Esophagus muscularis mucosa (tissue), 4 donors: ENCODE measurements around the gene ELF2. TPM values are rescaled to one million over a fixed set of nuclear protein-coding genes. Genes with fewer than 3 reads are reported as not detected.
"Not testable (repeated sequence)": the region's sequence is repeated elsewhere in the genome, so short reads cannot be mapped to it uniquely, and the experiment has no call there.

ENCODE experiments used
- DNase-seq: peaks from one replicate; pipeline ENCODE4 v3.0.0-alpha.2; 2017; ENCODE audit errors: extremely low spot score
- H3K27ac ChIP-seq, 4 donors: fragments of 200-600 bp; sonication (generic); replicated peaks in 1 of 4; 1 replicate in 3 of 4; 2 replicates in 1 of 4; pipeline ENCODE4 v1.5.1; 2016 to 2019; ENCODE audit warnings: mild to moderate bottlenecking in 1 of 4
- H3K27me3 ChIP-seq, 4 donors: fragments of 200-600 bp; sonication (generic); one replicate each; pipeline versions ENCODE4 v1.5.1 to v1.6.0; 2016 to 2019
- H3K36me3 ChIP-seq, 4 donors: fragments of 200-600 bp; sonication (generic); one replicate each; pipeline ENCODE4 v1.5.1; 2016 to 2019
- H3K4me1 ChIP-seq, 4 donors: fragments of 200-600 bp; sonication (generic); one replicate each; pipeline ENCODE4 v1.5.1; 2016 to 2019
- H3K4me3 ChIP-seq, 4 donors: fragments of 200-600 bp; sonication (generic); 1 replicate in 2 of 4; 2 replicates in 2 of 4; pipeline ENCODE4 v1.5.1; 2016 to 2019; ENCODE audit warnings: mild to moderate bottlenecking in 4 of 4, moderate library complexity in 1 of 4
- H3K9me3 ChIP-seq, 4 donors: fragments of 200-600 bp; sonication (generic); 1 replicate in 3 of 4; 2 replicates in 1 of 4; pipeline ENCODE4 v1.5.1; 2016 to 2019
- EP300 ChIP-seq: sonication (generic); formaldehyde crosslinking; IDR thresholded peaks from one replicate; pipeline ENCODE4 v1.6.1; 2017; ENCODE audit warnings: antibody characterized with exemption
- POLR2A ChIP-seq: fragments of 450-650 bp; IDR thresholded peaks from one replicate; pipeline ENCODE4 v1.6.1; 2017; ENCODE audit warnings: antibody characterized with exemption, moderate library complexity, mild to moderate bottlenecking, low read depth
- POLR2AphosphoS5 ChIP-seq, 2 donors: sonication (generic); formaldehyde crosslinking; IDR thresholded peaks; one replicate each; pipeline ENCODE4 v1.6.1; 2017; ENCODE audit warnings: antibody characterized with exemption in 2 of 2
- WGBS: methylation state at CpG from one replicate; pipeline ENCODE4 v1.1.5; 2018; 5-methylcytosine and 5-hydroxymethylcytosine counted together
- intact Hi-C: fragments of 100-400 bp; cut with DNase I; formaldehyde crosslinking; loops from one replicate; pipeline ENCODE4 v1.15.1; 2023
- total RNA-seq, 4 donors: library from RNA; depleted of rRNA; stranded (reverse); fragments of >200 nt; gene quantifications; one replicate each; pipeline versions ENCODE4 v1.1.0 to v1.2.1, GENCODE V29; 2016
- TF ChIP-seq, protein P1 (sequence below), 3 experiments: fragments of 200-600 bp in 2 of 3; fragments of 450-650 bp in 1 of 3; sonication (generic) in 2 of 3; IDR thresholded peaks; one replicate each; pipeline ENCODE4 v1.5.1; 2017 to 2019; ENCODE audit warnings: antibody characterized with exemption in 3 of 3, mild to moderate bottlenecking in 2 of 3, moderate library complexity in 1 of 3

Gene ELF2
- total RNA-seq, 4 donors from 2014 or later: 52.3 to 68.5 (median 60.7) TPM

DNA sequence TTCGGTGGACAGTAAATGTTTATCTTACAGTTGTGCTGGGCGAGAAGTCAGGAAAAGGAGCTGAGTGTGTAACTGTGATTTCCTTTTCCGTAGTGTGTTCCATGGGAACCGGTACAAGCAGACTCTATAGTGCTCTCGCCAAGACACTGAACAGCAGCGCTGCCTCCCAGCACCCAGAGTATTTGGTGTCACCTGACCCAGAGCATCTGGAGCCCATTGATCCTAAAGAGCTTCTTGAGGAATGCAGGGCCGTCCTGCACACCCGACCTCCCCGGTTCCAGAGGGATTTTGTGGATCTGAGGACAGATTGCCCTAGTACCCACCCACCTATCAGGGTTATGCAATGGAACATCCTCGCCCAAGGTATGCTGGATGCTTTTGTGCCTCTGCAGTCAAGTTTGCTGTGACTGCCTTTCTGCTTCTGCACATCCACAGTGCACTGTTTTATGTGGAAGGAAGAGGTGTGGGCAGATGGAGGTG, 134.0 kb downstream of the ELF2 start:
- H3K9me3 ChIP-seq: no peaks in the 10 kb centered on the region
- peaks cover 4 to 36% (median 30%) of the 10 kb centered on the region in 4 donors for H3K4me1 ChIP-seq
- intact Hi-C loops: no loop called here
- TF ChIP-seq EP300 (no peak), POLR2A (no peak), POLR2AphosphoS5 (IDR thresholded peaks at IDR 0.05) (peak; percentile 60 to 71)
- TF ChIP-seq, protein P1, sequence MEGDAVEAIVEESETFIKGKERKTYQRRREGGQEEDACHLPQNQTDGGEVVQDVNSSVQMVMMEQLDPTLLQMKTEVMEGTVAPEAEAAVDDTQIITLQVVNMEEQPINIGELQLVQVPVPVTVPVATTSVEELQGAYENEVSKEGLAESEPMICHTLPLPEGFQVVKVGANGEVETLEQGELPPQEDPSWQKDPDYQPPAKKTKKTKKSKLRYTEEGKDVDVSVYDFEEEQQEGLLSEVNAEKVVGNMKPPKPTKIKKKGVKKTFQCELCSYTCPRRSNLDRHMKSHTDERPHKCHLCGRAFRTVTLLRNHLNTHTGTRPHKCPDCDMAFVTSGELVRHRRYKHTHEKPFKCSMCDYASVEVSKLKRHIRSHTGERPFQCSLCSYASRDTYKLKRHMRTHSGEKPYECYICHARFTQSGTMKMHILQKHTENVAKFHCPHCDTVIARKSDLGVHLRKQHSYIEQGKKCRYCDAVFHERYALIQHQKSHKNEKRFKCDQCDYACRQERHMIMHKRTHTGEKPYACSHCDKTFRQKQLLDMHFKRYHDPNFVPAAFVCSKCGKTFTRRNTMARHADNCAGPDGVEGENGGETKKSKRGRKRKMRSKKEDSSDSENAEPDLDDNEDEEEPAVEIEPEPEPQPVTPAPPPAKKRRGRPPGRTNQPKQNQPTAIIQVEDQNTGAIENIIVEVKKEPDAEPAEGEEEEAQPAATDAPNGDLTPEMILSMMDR (IDR thresholded peaks at IDR 0.05): no peak
- no peak for DNase-seq
- peak overlapping the region; percentile 60 to 81 (median 70) for H3K27ac ChIP-seq
- H3K4me3 ChIP-seq: peak overlapping the region; percentile 19 to 26 (median 22)
- no peaks in the 10 kb centered on the region for H3K27me3 ChIP-seq
- H3K36me3 ChIP-seq: peaks cover 0 to 25% (median 12%) of the 10 kb centered on the region in 4 donors
- WGBS: 36% methylated on average over 10 of the region's 10 CpGs

- peaks cover 7 to 33% (median 25%) of the 10 kb centered on the region in 4 donors for H3K4me1 ChIP-seq
- no peak for TF ChIP-seq EP300
- H3K36me3 ChIP-seq: peaks cover 0 to 12% (median 6%) of the 10 kb centered on the region in 4 donors
- WGBS: 50% methylated on average over 1 of the region's 1 CpG
- no peaks in the 10 kb centered on the region for H3K27me3 ChIP-seq
- no peak overlapping the region for H3K27ac ChIP-seq
- intact Hi-C loops: loop anchor here (5.0 kb wide), 1 partner anchor 138 kb away; the partner anchor contains the start of gene ELF2
- no peak overlapping the region for H3K4me3 ChIP-seq
- no peaks in the 10 kb centered on the region for H3K9me3 ChIP-seq
- DNase-seq: no peak
Measured at GRCh38 chr4:139038874-139039443, 138.1 kb downstream of the ELF2 start.

- H3K36me3 ChIP-seq: peaks cover 0 to 12% (median 6%) of the 10 kb centered on the region in 4 donors
- intact Hi-C loops: loop anchor here (5.0 kb wide), 1 partner anchor 140 kb away; the partner anchor contains the start of gene ELF2
- 82% methylated on average over 2 of the region's 2 CpGs for WGBS
- H3K27me3 ChIP-seq: no peaks in the 10 kb centered on the region
- H3K4me3 ChIP-seq: no peak overlapping the region
- H3K9me3 ChIP-seq: no peaks in the 10 kb centered on the region
- TF ChIP-seq POLR2A (no peak), POLR2AphosphoS5 (IDR thresholded peaks at IDR 0.05) (no peak)
- TF ChIP-seq, protein P1 (IDR thresholded peaks at IDR 0.05): no peak
- DNase-seq: no peak
- H3K4me1 ChIP-seq: peaks cover 3 to 33% (median 10%) of the 10 kb centered on the region in 4 donors
- no peak overlapping the region for H3K27ac ChIP-seq
Measured at GRCh38 chr4:139036885-139037284, 140.1 kb downstream of the ELF2 start.

- Histone ChIP-seq H3K27ac (no peak overlapping the region), H3K4me1 (peaks cover 3 to 35% (median 13%) of the 10 kb centered on the region in 4 donors), H3K4me3 (no peak overlapping the region), H3K27me3 (no peaks in the 10 kb centered on the region), H3K36me3 (peaks cover 0 to 12% (median 6%) of the 10 kb centered on the region in 4 donors), H3K9me3 (no peaks in the 10 kb centered on the region)
- intact Hi-C loops: loop anchor here (5.0 kb wide), 1 partner anchor 142 kb away; the partner anchor contains the start of gene ELF2
- no peak for DNase-seq
- 91% methylated on average over 5 of the region's 5 CpGs for WGBS
- no peak for TF ChIP-seq POLR2AphosphoS5 (IDR thresholded peaks at IDR 0.05)
- TF ChIP-seq, protein P1 (IDR thresholded peaks at IDR 0.05): no peak
- no peak for TF ChIP-seq EP300
- no peak for TF ChIP-seq POLR2A
Measured at GRCh38 chr4:139035650-139036049, 141.4 kb downstream of the ELF2 start.

GRCh38 chr4:139030614-139031235, 146.3 kb downstream of the ELF2 start:
- TF ChIP-seq POLR2A (no peak), EP300 (no peak), POLR2AphosphoS5 (IDR thresholded peaks at IDR 0.05) (peak; percentile 53 to 58)
- TF ChIP-seq, protein P1 (IDR thresholded peaks at IDR 0.05): peak; percentile 76 to 84 (median 79)
- H3K27ac ChIP-seq: no peak overlapping the region
- no peaks in the 10 kb centered on the region for H3K36me3 ChIP-seq
- H3K27me3 ChIP-seq: no peaks in the 10 kb centered on the region
- 45% methylated on average over 14 of the region's 14 CpGs for WGBS
- intact Hi-C loops: loop anchor here (5.0 kb wide), 1 partner anchor 52 kb away; no protein-coding TSS in a partner anchor
- no peak for DNase-seq
- no peaks in the 10 kb centered on the region for H3K9me3 ChIP-seq
- H3K4me3 ChIP-seq: no peak overlapping the region
- peaks cover 3 to 48% (median 13%) of the 10 kb centered on the region in 4 donors for H3K4me1 ChIP-seq

- intact Hi-C loops: loop anchor here (5.0 kb wide), 2 partner anchors 52 to 267 kb away; no protein-coding TSS in a partner anchor
- not testable (repeated sequence) for H3K27me3 ChIP-seq, H3K9me3 ChIP-seq, H3K27ac ChIP-seq, H3K4me3 ChIP-seq, DNase-seq, H3K36me3 ChIP-seq
- peaks cover 3 to 43% (median 13%) of the 10 kb centered on the region in 4 donors for H3K4me1 ChIP-seq
- WGBS: 90% methylated on average over 6 of the region's 6 CpGs
Measured at GRCh38 chr4:139029866-139030363, 147.1 kb downstream of the ELF2 start.
